ENCODE data around the gene NR2E1. TPM values are rescaled to one million over a fixed set of nuclear protein-coding genes. Genes with fewer than 3 reads are reported as not detected.

NR2E1 gene
- polyA plus RNA-seq, 1 donor (not counting 4 experiments of a cell fraction or from before 2014, with no cell fraction given) = 0.04 TPM

DNA sequence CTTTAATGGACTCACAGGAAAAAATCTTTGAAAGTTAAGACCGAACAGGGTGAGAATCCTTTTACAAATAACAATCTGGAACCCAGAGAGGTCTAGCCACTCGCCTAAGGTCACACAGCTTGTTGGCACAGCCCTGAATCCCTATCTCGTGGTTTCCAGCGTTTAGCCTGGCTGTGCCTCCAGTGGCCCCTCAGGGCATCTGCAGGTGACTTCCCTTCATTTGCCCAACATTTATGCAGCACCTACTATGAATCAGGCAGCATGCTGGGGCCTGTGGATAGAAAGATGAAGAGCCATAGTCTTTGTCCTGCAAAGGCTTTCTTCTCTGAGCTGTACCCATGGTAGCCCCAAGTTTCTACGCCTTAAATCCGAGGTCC is 2.6 kb upstream of the NR2E1 start:
- Histone ChIP-seq H2AFZ (ENCODE audit: control insufficient read depth, low read length) (no peak overlapping the region), H3K9me1 (ENCODE audit: control insufficient read depth, extremely low read depth, insufficient read depth, low read length) (no peaks in the 10 kb centered on the region), H3K4me3 (ENCODE audit: control insufficient read depth in 2 of 3, extremely low read depth in 1 of 3, insufficient read depth in 2 of 3, low read depth in 1 of 3, low read length in 3 of 3) (no peak overlapping the region), H4K20me1 (ENCODE audit: control insufficient read depth, extremely low read depth, insufficient read depth, low read length) (no peaks in the 10 kb centered on the region), H3K36me3 (ENCODE audit: control insufficient read depth in 2 of 2, extremely low read depth in 1 of 2, insufficient read depth in 2 of 2, low read length in 2 of 2) (no peaks in the 10 kb centered on the region), H3K79me2 (ENCODE audit: control insufficient read depth, insufficient read depth, low read length) (no peaks in the 10 kb centered on the region), H3K27me3 (ENCODE audit: control insufficient read depth, extremely low read depth, insufficient read depth, low read length) (peaks cover 93% of the 10 kb centered on the region), H3K27ac (ENCODE audit: control insufficient read depth, insufficient read depth, low read length) (no peak overlapping the region), H3K9ac (ENCODE audit: control insufficient read depth, extremely low read depth, insufficient read depth, low read length) (no peak overlapping the region), H3K4me1 (ENCODE audit: control insufficient read depth, extremely low read depth, insufficient read depth, low read length) (peaks cover 28% of the 10 kb centered on the region), H3K4me2 (ENCODE audit: control insufficient read depth, extremely low read depth, insufficient read depth, low read depth, low read length) (peak overlapping the region; percentile 58), H3K9me3 (ENCODE audit: control insufficient read depth, low read depth, low read length) (no peaks in the 10 kb centered on the region)
- DNase-seq (ENCODE audit: low read depth, low spot score) = peak; percentile 52
- peak; percentile 79 for FAIRE-seq
- dilution Hi-C loops (cut with MboI; ENCODE audit: extremely low pct_ligation_motif_present, low sequenced_read_pairs) = no loop called here
- no peak for TF ChIP-seq EZH2 (IDR thresholded peaks at IDR 0.05; ENCODE audit: low read length)
- TF ChIP-seq, protein P1, sequence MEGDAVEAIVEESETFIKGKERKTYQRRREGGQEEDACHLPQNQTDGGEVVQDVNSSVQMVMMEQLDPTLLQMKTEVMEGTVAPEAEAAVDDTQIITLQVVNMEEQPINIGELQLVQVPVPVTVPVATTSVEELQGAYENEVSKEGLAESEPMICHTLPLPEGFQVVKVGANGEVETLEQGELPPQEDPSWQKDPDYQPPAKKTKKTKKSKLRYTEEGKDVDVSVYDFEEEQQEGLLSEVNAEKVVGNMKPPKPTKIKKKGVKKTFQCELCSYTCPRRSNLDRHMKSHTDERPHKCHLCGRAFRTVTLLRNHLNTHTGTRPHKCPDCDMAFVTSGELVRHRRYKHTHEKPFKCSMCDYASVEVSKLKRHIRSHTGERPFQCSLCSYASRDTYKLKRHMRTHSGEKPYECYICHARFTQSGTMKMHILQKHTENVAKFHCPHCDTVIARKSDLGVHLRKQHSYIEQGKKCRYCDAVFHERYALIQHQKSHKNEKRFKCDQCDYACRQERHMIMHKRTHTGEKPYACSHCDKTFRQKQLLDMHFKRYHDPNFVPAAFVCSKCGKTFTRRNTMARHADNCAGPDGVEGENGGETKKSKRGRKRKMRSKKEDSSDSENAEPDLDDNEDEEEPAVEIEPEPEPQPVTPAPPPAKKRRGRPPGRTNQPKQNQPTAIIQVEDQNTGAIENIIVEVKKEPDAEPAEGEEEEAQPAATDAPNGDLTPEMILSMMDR (optimal IDR thresholded peaks at IDR 0.05 in 1 of 3, IDR thresholded peaks at IDR 0.05 in 1 of 3, conservative IDR thresholded peaks at IDR 0.05 in 1 of 3; ENCODE audit: extremely low read depth in 1 of 3, insufficient read depth in 2 of 3, low read length in 3 of 3) = peak; percentile 12 to 42 (median 15)

DNA sequence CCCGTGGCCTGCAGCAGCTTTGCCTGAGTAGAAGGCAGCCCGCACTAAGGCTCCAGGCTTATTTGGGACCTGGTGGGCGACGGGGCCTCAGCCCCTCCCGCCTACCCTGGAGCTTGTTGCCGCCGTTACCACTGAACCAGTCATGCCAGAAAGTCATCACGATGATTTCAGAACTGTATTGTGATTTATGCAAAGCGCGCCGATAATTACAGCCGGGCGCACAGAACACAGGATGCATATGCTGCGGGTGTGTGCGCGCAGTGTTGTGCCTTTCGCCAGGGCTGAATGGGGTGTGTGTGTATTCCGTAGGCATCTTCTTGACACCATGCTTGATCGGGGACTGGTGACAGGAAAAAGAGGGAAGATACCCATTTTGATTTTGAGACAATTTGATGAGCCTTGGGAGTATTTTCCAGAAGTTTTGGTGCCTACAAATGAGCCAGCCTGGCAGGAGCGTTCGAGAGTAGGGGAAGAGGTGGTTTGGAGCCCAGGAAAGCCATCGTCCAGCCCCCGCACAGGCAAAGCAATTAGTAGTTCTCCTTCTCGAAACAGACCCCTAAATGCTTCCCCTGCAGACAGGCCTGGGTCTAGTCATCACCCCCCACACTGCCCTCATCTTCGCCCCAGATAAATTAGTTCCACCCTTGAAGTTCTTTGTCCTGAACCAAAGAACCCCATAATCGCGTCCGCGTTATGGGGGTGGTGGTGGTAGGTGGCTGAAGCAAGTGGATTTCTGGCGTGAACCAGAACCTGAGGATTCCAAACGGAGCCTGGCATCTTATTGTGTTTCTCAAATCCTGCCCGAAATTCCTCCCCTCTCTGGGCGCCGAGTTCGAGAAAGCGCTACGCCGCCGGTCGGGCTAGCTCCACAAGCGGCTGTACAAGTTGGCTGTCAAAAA is 1.9 kb upstream of the NR2E1 start:
- dilution Hi-C loops (cut with MboI; ENCODE audit: extremely low pct_ligation_motif_present, low sequenced_read_pairs) = no loop called here
- H3K4me2 ChIP-seq (ENCODE audit: control insufficient read depth, extremely low read depth, insufficient read depth, low read depth, low read length) = peak overlapping the region; percentile 58
- no peaks in the 10 kb centered on the region for H3K9me1 ChIP-seq (ENCODE audit: control insufficient read depth, extremely low read depth, insufficient read depth, low read length)
- H3K9ac ChIP-seq (ENCODE audit: control insufficient read depth, extremely low read depth, insufficient read depth, low read length) = no peak overlapping the region
- no peak for DNase-seq (ENCODE audit: low read depth, low spot score)
- H4K20me1 ChIP-seq (ENCODE audit: control insufficient read depth, extremely low read depth, insufficient read depth, low read length) = no peaks in the 10 kb centered on the region
- no peak overlapping the region for H3K27ac ChIP-seq (ENCODE audit: control insufficient read depth, insufficient read depth, low read length)
- peak overlapping the region in 1 of 3 experiments; percentile 16 for H3K4me3 ChIP-seq (ENCODE audit: control insufficient read depth in 2 of 3, extremely low read depth in 1 of 3, insufficient read depth in 2 of 3, low read depth in 1 of 3, low read length in 3 of 3)
- no peak overlapping the region for H2AFZ ChIP-seq (ENCODE audit: control insufficient read depth, low read length)
- H3K9me3 ChIP-seq (ENCODE audit: control insufficient read depth, low read depth, low read length) = no peaks in the 10 kb centered on the region
- peak; percentile 5 for FAIRE-seq
- TF ChIP-seq EZH2 (IDR thresholded peaks at IDR 0.05; ENCODE audit: low read length) = peak; percentile 73
- TF ChIP-seq, protein P1 (optimal IDR thresholded peaks at IDR 0.05 in 1 of 3, IDR thresholded peaks at IDR 0.05 in 1 of 3, conservative IDR thresholded peaks at IDR 0.05 in 1 of 3; ENCODE audit: extremely low read depth in 1 of 3, insufficient read depth in 2 of 3, low read length in 3 of 3) = no peak
- no peaks in the 10 kb centered on the region for H3K36me3 ChIP-seq (ENCODE audit: control insufficient read depth in 2 of 2, extremely low read depth in 1 of 2, insufficient read depth in 2 of 2, low read length in 2 of 2)
- H3K79me2 ChIP-seq (ENCODE audit: control insufficient read depth, insufficient read depth, low read length) = no peaks in the 10 kb centered on the region
- H3K27me3 ChIP-seq (ENCODE audit: control insufficient read depth, extremely low read depth, insufficient read depth, low read length) = peaks cover 94% of the 10 kb centered on the region
- H3K4me1 ChIP-seq (ENCODE audit: control insufficient read depth, extremely low read depth, insufficient read depth, low read length) = peaks cover 30% of the 10 kb centered on the region

All from keratinocyte (primary cell).